Measurements from ENCODE around the gene GLCE.

The GLCE gene

DNA sequence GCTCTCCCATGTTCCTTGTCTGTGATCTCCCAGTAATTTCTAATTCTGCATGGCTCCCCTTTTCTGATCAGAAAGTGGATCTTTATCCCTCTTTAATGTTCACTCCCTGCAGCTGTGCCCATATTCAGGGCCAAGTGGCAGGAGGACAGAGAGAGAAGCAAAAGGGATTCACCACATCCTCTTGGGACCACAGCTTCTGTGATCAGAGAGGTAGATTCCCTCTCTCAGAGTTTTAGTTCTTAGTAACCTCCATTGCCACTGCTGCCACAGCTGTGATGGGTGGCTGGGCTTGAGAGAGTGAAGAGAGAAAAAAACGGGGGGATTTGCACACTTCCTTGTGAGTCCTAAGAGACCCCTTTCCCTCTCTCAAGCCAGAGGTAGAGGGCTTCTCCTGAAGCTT, 49.2 kb downstream of the GLCE start:
- no peak for DNase-seq (ENCODE audit: low read depth)

GRCh38 chr15:69210574-69210973, 50.1 kb downstream of the GLCE start:
- DNase-seq (ENCODE audit: low read depth): no peak

GRCh38 chr15:69213786-69214185, 53.4 kb downstream of the GLCE start:
- DNase-seq (ENCODE audit: low read depth): no peak

DNA sequence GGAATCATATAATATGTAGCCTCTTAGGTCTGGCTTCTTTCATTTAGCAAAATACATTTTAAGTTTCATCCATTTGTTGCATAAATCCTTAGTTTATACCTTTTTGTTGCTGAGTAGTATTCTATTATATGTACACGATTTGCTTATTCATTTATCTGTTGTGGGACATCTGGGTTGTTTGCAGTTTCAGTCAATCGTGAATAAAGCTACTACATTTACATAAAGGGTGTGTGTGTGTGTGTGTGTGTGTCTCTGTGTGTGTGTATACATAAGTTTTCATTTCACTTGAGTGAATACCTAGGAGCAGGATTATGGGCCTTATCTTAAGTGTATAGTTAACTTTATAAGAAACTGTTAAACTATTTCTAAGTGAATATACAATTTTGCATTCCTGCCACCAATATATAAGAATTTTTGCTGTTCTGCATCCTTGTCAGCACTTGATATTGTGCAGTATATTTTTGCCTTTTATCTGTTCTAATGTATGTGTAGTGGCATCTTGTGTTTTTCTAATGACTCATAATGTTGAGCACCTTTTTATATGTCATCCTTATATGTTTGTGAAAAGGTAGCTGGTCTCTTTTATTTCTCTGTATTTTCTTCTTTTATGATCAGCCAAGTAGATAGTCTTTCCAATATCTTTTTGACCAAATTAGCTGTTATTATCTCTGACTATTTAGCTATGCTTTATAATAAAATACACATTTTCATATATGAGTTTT, 55.0 kb downstream of the GLCE start:
- DNase-seq (ENCODE audit: low read depth): no peak

DNA sequence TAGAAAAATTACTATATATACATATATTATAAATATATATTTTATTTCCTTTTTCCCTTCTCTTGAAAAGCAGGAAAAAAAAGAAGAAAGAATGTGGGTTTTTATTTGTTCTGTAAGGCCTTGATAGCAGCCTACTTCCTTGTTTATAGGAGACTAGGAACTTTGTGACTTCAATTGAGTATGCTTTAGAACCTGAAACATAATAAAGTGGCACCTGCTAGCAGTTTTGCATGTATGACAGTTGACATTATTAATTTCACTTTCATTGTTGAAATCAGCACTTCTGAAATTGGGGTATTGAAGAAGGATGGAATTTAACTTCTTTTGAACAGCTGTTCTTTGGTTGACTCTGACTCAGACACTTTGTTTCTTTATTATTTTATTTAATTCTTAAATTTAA, 56.9 kb downstream of the GLCE start:
- no peak for DNase-seq (ENCODE audit: low read depth)

DNA sequence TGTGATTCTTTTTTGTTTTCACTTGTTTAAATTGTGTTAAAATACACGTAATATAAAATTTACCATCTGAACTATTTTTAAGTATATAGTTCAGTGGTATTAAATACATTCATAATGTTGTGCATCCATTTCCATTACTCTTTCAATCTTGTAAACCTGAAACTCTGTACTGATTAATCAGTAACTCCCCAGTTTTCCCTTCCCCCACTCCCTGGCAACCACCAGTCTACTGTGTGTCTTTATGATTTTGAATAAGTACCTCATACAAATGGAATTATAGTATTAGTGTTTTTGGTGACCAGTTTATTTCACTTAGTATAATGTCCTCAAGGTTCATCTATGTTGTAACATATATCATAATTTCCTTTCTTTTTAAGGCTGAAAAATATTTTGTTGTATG, 59.3 kb downstream of the GLCE start:
- DNase-seq (ENCODE audit: low read depth): no peak

- DNase-seq (ENCODE audit: low read depth): no peak
Observed at GRCh38 chr15:69222002-69222474, 61.6 kb downstream of the GLCE start.

DNA sequence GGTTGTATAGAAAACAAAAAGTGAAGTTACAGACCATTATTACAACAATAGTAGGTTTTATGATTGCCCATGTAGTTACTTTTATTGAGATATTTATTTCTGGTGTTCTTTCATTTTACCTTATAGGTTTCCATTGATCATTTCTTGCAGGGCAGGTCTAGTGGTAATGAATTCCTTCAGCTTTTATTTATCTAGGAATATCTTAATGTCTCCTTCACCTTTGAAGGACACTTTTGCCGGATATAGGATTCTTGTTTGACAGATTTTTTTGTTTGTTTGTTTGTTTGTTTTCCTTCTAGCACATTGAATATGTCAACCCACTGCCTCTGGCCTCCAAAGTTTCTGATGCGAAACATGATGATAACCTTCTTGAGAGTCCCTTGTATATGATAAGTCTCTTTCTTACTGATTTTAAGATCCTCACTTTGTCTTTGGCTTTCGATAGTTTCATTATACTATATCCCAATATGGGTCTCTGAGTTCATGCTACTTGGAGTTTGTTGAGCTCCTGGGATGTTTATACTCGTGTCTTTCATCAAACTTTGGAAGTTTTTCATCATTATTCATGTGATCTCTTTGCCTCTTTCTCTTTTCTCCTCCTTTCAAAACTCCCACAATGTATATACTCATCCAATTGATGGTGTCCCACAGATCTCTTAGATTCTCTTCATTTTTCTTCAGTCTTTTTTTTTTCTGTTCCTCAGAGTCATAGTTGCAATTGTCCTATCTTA, 62.8 kb downstream of the GLCE start:
- no peak for DNase-seq (ENCODE audit: low read depth)

- no peak for DNase-seq (ENCODE audit: low read depth)
Observed at GRCh38 chr15:69224383-69224782, 63.9 kb downstream of the GLCE start.

- DNase-seq (ENCODE audit: low read depth): no peak
Observed at GRCh38 chr15:69225355-69226022, 65.1 kb downstream of the GLCE start.

GRCh38 chr15:69226023-69226355, 65.6 kb downstream of the GLCE start:
- DNase-seq (ENCODE audit: low read depth): no peak

GRCh38 chr15:69232144-69232543, 71.7 kb downstream of the GLCE start:
- no peak for DNase-seq (ENCODE audit: low read depth)

DNA sequence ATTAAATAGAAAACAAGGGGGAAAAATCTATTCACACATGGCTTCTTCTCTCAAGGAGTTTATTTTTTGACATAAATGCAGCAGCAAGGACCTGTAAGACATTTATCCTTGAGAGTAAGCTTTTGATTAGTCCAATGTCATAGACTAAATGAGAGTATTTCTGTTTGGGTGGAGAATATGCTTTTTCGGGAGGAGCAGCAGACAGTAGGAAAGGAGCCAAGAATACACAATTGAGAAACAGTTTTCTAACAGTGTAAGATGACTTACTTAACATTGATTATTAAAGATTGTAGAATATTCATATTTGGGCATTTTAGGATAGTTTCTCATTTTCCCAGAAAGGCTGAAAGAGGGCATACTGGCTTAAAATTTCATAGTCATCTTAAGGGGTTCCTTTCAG, 72.3 kb downstream of the GLCE start:
- no peak for DNase-seq (ENCODE audit: low read depth)

DNA sequence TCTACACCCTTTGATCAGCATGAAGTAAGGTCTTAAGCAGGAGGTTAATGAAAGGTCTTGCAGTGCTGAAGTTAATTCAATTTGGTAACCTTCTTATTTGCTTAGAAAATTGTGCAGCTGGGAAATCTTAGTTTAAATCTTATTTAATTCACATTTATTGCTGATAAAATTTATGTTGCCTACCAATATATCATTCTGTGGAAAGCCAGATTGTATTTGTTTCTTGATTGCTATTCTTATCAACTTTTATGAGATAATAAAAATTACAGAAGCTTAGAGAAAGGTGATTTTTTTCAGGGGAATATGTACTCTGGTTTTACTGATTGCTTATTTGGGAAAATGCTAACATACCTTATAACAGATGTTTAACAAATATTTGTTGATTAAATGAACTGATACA, 74.2 kb downstream of the GLCE start:
- no peak for DNase-seq (ENCODE audit: low read depth)

GRCh38 chr15:69236505-69236904, 76.1 kb downstream of the GLCE start:
- DNase-seq (ENCODE audit: low read depth): no peak

GRCh38 chr15:69237718-69238117, 77.3 kb downstream of the GLCE start:
- no peak for DNase-seq (ENCODE audit: low read depth)

- no peak for DNase-seq (ENCODE audit: low read depth)
Observed at GRCh38 chr15:69244798-69245197, 84.4 kb downstream of the GLCE start.

DNA sequence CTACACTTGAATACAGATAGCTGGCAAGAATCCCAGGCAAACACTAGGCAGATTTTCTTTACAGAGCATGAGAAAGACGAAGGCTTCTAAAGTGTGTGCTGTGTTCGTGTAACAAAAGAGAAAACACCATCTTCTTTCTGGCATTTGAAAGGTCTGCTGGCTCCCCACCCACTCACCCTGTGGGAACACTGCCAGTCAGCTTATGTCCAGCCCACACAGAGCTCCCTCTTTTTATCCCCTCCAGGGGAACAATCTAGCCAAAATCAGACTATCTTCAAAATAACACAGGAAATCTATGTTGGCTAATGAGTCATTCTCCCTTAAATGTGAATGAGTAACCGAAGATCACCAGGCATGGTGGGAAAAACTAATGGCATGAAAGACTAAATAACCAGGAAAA, 92.7 kb downstream of the GLCE start:
- DNase-seq (ENCODE audit: low read depth): no peak

- DNase-seq (ENCODE audit: low read depth): no peak
Observed at GRCh38 chr15:69265347-69265955, 105.0 kb downstream of the GLCE start.

DNA sequence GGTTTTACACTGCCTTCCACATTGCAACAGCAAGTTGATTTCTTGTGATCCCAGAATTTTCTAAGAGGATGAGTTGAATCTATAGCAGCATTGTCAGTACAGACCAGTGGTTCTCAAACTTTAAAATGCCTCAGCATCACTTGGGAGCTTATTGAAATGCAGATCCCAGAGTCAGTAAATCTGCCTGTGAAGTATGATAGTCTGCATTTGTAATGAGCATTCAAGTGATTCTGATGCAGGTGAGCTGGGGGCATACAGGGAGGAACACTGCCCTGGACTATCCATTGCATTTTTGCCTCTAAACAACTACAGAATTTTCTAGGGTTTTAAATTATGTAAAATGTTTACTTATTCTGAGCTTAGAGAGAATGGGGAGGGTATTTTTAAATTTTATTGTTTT, 110.8 kb downstream of the GLCE start:
- DNase-seq (ENCODE audit: low read depth): no peak

- DNase-seq (ENCODE audit: low read depth): no peak
Observed at GRCh38 chr15:69272139-69272538, 111.7 kb downstream of the GLCE start.

DNA sequence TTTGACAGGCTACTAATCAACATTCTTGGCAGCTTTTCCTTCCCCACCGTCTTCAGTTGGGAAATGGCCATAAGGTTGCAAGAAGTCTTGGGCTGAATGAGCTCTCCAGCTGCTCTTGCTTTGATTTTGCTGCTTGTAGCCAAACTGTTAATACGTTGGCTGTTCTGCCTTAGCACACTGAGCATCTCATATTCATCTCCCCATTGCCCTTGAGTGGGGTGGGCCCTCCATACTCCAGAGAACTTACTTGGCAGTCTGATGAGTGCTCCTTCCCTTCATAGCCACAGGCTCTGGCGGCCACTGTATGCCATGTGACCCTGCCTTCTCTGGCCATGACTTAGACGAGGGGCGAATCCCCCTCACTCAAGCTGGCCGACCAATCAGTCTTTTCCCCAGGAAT, 112.5 kb downstream of the GLCE start:
- DNase-seq (ENCODE audit: low read depth): no peak
